Thyroid gland (tissue), 4 donors: ENCODE data around the gene TGFB1I1.

Experiments
- POLR2A ChIP-seq, 2 donors: fragments of 450-650 bp; IDR thresholded peaks; one replicate each; pipeline ENCODE4 v1.6.1; 2017; ENCODE audit warnings: antibody characterized with exemption in 2 of 2, mild to moderate bottlenecking in 2 of 2, moderate library complexity in 1 of 2
- TF ChIP-seq, protein P1 (sequence below), 6 experiments: fragments of 200-600 bp in 3 of 6; fragments of 450-650 bp in 3 of 6; sonication (generic) in 3 of 6; IDR thresholded peaks; one replicate each; pipeline ENCODE4 v1.5.1; 2016 to 2019; ENCODE audit warnings: antibody characterized with exemption in 6 of 6, mild to moderate bottlenecking in 2 of 6, inconsistent platforms in 1 of 6, moderate library complexity in 1 of 6

DNA sequence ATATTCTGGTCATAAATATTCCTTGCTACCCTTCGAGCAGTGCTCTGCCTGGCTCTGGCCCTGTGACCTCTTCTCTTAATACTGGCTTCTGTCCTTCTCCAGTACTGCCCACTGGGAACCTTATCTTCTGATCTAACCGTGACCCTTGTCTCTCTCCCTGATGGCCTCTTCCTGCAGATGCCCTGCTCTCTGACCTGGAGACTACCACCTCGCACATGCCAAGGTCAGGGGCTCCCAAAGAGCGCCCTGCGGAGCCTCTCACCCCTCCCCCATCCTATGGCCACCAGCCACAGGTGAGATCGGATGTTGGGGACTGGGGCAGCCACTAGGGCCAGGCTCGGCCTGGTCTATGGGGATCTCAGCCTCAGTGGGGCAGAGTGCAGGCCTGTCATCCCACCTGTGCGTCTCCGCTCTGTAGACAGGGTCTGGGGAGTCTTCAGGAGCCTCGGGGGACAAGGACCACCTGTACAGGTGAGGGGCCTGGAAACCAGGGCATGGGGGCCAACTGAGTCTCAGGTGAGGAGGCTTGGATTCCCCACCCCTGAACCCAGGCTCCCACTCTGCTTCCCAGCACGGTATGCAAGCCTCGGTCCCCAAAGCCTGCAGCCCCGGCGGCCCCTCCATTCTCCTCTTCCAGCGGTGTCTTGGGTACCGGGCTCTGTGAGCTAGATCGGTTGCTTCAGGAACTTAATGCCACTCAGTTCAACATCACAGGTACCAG is 1.5 kb downstream of the TGFB1I1 start:
- TF ChIP-seq POLR2A (IDR thresholded peaks at IDR 0.05): no peak
- TF ChIP-seq, protein P1, sequence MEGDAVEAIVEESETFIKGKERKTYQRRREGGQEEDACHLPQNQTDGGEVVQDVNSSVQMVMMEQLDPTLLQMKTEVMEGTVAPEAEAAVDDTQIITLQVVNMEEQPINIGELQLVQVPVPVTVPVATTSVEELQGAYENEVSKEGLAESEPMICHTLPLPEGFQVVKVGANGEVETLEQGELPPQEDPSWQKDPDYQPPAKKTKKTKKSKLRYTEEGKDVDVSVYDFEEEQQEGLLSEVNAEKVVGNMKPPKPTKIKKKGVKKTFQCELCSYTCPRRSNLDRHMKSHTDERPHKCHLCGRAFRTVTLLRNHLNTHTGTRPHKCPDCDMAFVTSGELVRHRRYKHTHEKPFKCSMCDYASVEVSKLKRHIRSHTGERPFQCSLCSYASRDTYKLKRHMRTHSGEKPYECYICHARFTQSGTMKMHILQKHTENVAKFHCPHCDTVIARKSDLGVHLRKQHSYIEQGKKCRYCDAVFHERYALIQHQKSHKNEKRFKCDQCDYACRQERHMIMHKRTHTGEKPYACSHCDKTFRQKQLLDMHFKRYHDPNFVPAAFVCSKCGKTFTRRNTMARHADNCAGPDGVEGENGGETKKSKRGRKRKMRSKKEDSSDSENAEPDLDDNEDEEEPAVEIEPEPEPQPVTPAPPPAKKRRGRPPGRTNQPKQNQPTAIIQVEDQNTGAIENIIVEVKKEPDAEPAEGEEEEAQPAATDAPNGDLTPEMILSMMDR (IDR thresholded peaks at IDR 0.05): no peak
